Uterus (tissue), 2 donors: Measurements from ENCODE around the gene VDAC1.

Source experiments
- POLR2A ChIP-seq, 2 donors: fragments of 450-650 bp; IDR thresholded peaks; one replicate each; pipeline ENCODE4 v1.6.1; 2016; ENCODE audit warnings: antibody characterized with exemption in 2 of 2, mild to moderate bottlenecking in 1 of 2, moderate library complexity in 1 of 2
- TF ChIP-seq, protein P1 (sequence below), 4 experiments: fragments of 200-600 bp in 2 of 4; fragments of 450-650 bp in 2 of 4; sonication (generic) in 2 of 4; IDR thresholded peaks; one replicate each; pipeline ENCODE4 v1.5.1; 2016 to 2019; ENCODE audit warnings: antibody characterized with exemption in 4 of 4, mild to moderate bottlenecking in 2 of 4, moderate library complexity in 1 of 4

DNA sequence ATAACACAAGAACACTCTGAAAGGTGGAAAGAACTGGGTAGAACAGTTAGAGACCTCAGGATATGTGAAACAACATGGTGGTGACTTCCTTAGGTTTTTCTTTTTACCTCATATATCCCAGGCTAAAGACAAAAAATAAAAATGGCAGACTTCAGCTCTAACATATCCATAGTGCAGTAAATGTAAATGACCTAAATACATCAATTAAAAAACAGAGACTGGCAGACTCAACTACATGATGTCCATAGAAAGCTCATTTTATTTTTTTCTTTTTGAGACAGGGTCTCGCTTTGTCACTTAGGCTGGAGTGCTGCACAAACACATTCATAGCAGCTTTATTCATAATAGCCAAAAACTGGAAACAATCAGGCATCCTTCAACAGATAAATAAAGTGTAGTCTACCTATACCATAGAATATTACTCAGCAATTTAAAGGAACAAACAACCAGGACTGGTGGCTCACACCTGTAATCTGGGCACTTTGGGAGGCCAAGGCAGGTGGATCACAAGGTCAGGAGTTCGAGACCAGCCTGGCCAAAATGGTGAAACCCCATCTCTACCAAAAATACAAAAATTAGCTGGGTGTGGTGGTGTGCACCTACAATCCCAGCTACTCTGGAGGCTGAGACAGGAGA lies 41.2 kb downstream of the VDAC1 start:
- TF ChIP-seq, protein P1, sequence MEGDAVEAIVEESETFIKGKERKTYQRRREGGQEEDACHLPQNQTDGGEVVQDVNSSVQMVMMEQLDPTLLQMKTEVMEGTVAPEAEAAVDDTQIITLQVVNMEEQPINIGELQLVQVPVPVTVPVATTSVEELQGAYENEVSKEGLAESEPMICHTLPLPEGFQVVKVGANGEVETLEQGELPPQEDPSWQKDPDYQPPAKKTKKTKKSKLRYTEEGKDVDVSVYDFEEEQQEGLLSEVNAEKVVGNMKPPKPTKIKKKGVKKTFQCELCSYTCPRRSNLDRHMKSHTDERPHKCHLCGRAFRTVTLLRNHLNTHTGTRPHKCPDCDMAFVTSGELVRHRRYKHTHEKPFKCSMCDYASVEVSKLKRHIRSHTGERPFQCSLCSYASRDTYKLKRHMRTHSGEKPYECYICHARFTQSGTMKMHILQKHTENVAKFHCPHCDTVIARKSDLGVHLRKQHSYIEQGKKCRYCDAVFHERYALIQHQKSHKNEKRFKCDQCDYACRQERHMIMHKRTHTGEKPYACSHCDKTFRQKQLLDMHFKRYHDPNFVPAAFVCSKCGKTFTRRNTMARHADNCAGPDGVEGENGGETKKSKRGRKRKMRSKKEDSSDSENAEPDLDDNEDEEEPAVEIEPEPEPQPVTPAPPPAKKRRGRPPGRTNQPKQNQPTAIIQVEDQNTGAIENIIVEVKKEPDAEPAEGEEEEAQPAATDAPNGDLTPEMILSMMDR (IDR thresholded peaks at IDR 0.05): no peak
- no peak for TF ChIP-seq POLR2A (IDR thresholded peaks at IDR 0.05)
